ENCODE measurements around the gene AGER. TPM values are rescaled to one million over a fixed set of nuclear protein-coding genes. Genes with fewer than 3 reads are reported as not detected.

The AGER gene
- total and polyA plus RNA-seq, 9 of the 15 experiments (the other 6 are each of a cell fraction or from before 2014, with no cell fraction given), result 1.2 to 11.5 (median 4.1) TPM

- TF ChIP-seq ZBTB40 (IDR thresholded peaks at IDR 0.05) (peak; percentile 42; the same call in 1 of the 2 replicates), ZBTB40 (CRISPR knock-in tag; IDR thresholded peaks at IDR 0.05) (no peak), MYC (IDR thresholded peaks at IDR 0.05; ENCODE audit: low read depth, low read length) (peak; percentile 41; the same call in 1 of the 2 replicates), MYC (CRISPR knock-in tag; IDR thresholded peaks at IDR 0.05; ENCODE audit: borderline replicate concordance, low read depth) (no peak), POLR2G (IDR thresholded peaks at IDR 0.05; ENCODE audit: low read depth, low read length) (no peak), FOXJ3 (CRISPR knock-in tag; IDR thresholded peaks at IDR 0.05) (no peak), ZNF311 (CRISPR knock-in tag; IDR thresholded peaks at IDR 0.05) (no peak), PTTG1 (tag; IDR thresholded peaks at IDR 0.05; ENCODE audit: low read depth) (no peak), HLTF (IDR thresholded peaks at IDR 0.05) (no peak), RREB1 (CRISPR knock-in tag; IDR thresholded peaks at IDR 0.05) (peak; percentile 22; the same call in 1 of the 2 replicates), SRF (CRISPR knock-in tag; IDR thresholded peaks at IDR 0.05) (peak; percentile 27 to 65; a peak in 1 of 4 replicates), ZNF217 (CRISPR knock-in tag; IDR thresholded peaks at IDR 0.05) (no peak), TAL1 (IDR thresholded peaks at IDR 0.05) (no peak)
Observed at GRCh38 chr6:32178547-32179440, 5.3 kb downstream of the AGER start (continued).
